Measurements from ENCODE around the gene RBMS1. TPM values are rescaled to one million over a fixed set of nuclear protein-coding genes. Genes with fewer than 3 reads are reported as not detected.

Gene RBMS1
- total and polyA plus RNA-seq, 2 of the 13 experiments (the other 11 are each of a cell fraction or from before 2014, with no cell fraction given): 55.5 to 110 TPM

GRCh38 chr2:160491911-160492371, 1.7 kb downstream of the RBMS1 start (continued):
- no peak for TF ChIP-seq ZSCAN21 (CRISPR knock-in tag; IDR thresholded peaks at IDR 0.05; ENCODE audit: borderline replicate concordance)
- TF ChIP-seq ZFP82 (CRISPR knock-in tag; IDR thresholded peaks at IDR 0.05; ENCODE audit: borderline replicate concordance): no peak
- no peak for TF ChIP-seq SAP130 (CRISPR knock-in tag; IDR thresholded peaks at IDR 0.05; ENCODE audit: low read depth)
- peak; percentile 57; the same call in 1 of the 2 replicates for TF ChIP-seq ZBTB21 (CRISPR knock-in tag; IDR thresholded peaks at IDR 0.05)
- peak; percentile 59; the same call in 1 of the 2 replicates for TF ChIP-seq SRF (IDR thresholded peaks at IDR 0.05; ENCODE audit: low read depth, low read length)
- no peak for TF ChIP-seq NFYC (CRISPR knock-in tag; IDR thresholded peaks at IDR 0.05)
- TF ChIP-seq, protein P1, sequence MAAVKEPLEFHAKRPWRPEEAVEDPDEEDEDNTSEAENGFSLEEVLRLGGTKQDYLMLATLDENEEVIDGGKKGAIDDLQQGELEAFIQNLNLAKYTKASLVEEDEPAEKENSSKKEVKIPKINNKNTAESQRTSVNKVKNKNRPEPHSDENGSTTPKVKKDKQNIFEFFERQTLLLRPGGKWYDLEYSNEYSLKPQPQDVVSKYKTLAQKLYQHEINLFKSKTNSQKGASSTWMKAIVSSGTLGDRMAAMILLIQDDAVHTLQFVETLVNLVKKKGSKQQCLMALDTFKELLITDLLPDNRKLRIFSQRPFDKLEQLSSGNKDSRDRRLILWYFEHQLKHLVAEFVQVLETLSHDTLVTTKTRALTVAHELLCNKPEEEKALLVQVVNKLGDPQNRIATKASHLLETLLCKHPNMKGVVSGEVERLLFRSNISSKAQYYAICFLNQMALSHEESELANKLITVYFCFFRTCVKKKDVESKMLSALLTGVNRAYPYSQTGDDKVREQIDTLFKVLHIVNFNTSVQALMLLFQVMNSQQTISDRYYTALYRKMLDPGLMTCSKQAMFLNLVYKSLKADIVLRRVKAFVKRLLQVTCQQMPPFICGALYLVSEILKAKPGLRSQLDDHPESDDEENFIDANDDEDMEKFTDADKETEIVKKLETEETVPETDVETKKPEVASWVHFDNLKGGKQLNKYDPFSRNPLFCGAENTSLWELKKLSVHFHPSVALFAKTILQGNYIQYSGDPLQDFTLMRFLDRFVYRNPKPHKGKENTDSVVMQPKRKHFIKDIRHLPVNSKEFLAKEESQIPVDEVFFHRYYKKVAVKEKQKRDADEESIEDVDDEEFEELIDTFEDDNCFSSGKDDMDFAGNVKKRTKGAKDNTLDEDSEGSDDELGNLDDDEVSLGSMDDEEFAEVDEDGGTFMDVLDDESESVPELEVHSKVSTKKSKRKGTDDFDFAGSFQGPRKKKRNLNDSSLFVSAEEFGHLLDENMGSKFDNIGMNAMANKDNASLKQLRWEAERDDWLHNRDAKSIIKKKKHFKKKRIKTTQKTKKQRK (IDR thresholded peaks at IDR 0.05; ENCODE audit: low read length): no peak
- no peak for TF ChIP-seq ZNF280B (CRISPR knock-in tag; IDR thresholded peaks at IDR 0.05; ENCODE audit: borderline replicate concordance)
- no peak for TF ChIP-seq ZFP41 (CRISPR knock-in tag; IDR thresholded peaks at IDR 0.05; ENCODE audit: borderline replicate concordance)
- TF ChIP-seq ZNF207 (IDR thresholded peaks at IDR 0.05; ENCODE audit: borderline replicate concordance): no peak
- no peak for TF ChIP-seq ZNF597 (CRISPR knock-in tag; IDR thresholded peaks at IDR 0.05)
- 0 out of 2 replicates have a peak, but pooled peaks have one; percentile 25 for TF ChIP-seq ZFX (CRISPR knock-in tag; IDR thresholded peaks at IDR 0.05; ENCODE audit: low read depth)
- TF ChIP-seq AFF4 (CRISPR knock-in tag; IDR thresholded peaks at IDR 0.05): no peak
- TF ChIP-seq, protein P2, sequence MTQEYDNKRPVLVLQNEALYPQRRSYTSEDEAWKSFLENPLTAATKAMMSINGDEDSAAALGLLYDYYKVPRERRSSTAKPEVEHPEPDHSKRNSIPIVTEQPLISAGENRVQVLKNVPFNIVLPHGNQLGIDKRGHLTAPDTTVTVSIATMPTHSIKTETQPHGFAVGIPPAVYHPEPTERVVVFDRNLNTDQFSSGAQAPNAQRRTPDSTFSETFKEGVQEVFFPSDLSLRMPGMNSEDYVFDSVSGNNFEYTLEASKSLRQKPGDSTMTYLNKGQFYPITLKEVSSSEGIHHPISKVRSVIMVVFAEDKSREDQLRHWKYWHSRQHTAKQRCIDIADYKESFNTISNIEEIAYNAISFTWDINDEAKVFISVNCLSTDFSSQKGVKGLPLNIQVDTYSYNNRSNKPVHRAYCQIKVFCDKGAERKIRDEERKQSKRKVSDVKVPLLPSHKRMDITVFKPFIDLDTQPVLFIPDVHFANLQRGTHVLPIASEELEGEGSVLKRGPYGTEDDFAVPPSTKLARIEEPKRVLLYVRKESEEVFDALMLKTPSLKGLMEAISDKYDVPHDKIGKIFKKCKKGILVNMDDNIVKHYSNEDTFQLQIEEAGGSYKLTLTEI (CRISPR knock-in tag; conservative IDR thresholded peaks at IDR 0.05): no peak
- TF ChIP-seq AHR (CRISPR knock-in tag; IDR thresholded peaks at IDR 0.05): no peak

Measured in HepG2 (cell line).